M059J (cell line): Measurements from ENCODE around the gene VLDLR. TPM values are rescaled to one million over a fixed set of nuclear protein-coding genes. Genes with fewer than 3 reads are reported as not detected.

Experiments
- total RNA-seq: library from RNA; depleted of rRNA; stranded (reverse); fragments of >200 nt; shearing (Covaris generic); gene quantifications from 2 replicates; pipeline ENCODE4 v1.2.3, GENCODE V29; 2014; rRNA removed

The VLDLR gene
- total RNA-seq, 1 experiment from 2014 or later = 16.1 TPM

Other genes starting within 250 kb of the VLDLR start
- gene KCNV2, start 95.7 kb downstream of the VLDLR start, total RNA-seq = not detected in 2 replicates
- 43.2 and 48.1 TPM in 2 replicates for gene PUM3, start 222.3 kb downstream of the VLDLR start, total RNA-seq